Psoas muscle (tissue), 8 donors: Measurements from ENCODE around the gene TGM2. TPM values are rescaled to one million over a fixed set of nuclear protein-coding genes. Genes with fewer than 3 reads are reported as not detected.

Experiments used
- ATAC-seq, 4 donors: fragments of 200-7000 bp; cut with Tn5 transposase; one replicate each; pipeline ENCODE4 v1.9.1; 2020; ENCODE audit warnings: moderate library complexity in 3 of 4, mild to moderate bottlenecking in 2 of 4
- DNase-seq, 2 donors: peaks; one replicate each; pipeline ENCODE4 v3.0.0-alpha.2; 2020
- H3K27ac ChIP-seq: fragments of 200-600 bp; one replicate; pipeline ENCODE4 v1.8.0; 2022
- H3K27me3 ChIP-seq, 3 donors: fragments of 200-600 bp in 1 of 3; one replicate each; pipeline versions ENCODE4 v1.6.1 to v1.8.0; 2013 to 2022; ENCODE audit warnings: low read length in 2 of 3, mild to moderate bottlenecking in 2 of 3, moderate library complexity in 1 of 3; ENCODE audit not compliant: insufficient read depth in 3 of 3
- H3K36me3 ChIP-seq, 2 donors: fragments of 200-600 bp in 1 of 2; one replicate each; pipeline versions ENCODE4 v1.6.1 to v1.8.0; 2013 to 2022; ENCODE audit warnings: low read depth in 1 of 2, mild to moderate bottlenecking in 1 of 2, moderate library complexity in 1 of 2; ENCODE audit not compliant: insufficient read depth in 1 of 2
- H3K4me1 ChIP-seq: fragments of 200-600 bp; one replicate; pipeline ENCODE4 v1.8.0; 2022
- H3K4me3 ChIP-seq: fragments of 200-600 bp; one replicate; pipeline ENCODE4 v1.8.0; 2022; ENCODE audit warnings: mild to moderate bottlenecking
- H3K9me3 ChIP-seq: fragments of 200-600 bp; one replicate; pipeline ENCODE4 v1.8.0; 2022
- CTCF ChIP-seq: fragments of 200-600 bp; IDR thresholded peaks from one replicate; pipeline ENCODE4 v1.8.0; 2022; ENCODE audit warnings: antibody characterized with exemption
- WGBS, 3 donors: extraction: QIAGEN DNeasy Blood & Tissue Kit; methylation state at CpG; one replicate each; pipeline versions ENCODE4 v1.1.6 to v1.1.7; 2013; 5-methylcytosine and 5-hydroxymethylcytosine counted together
- intact Hi-C, 2 donors: fragments of 100-400 bp; cut with DNase I; formaldehyde crosslinking; loops; one replicate each; pipeline versions ENCODE4 v1.11.0 to v1.14.2; 2022
- polyA plus RNA-seq, 3 donors: library from polyadenylated mRNA; stranded (reverse); fragments of 200-250 nt; gene quantifications; one replicate each; pipeline ENCODE4 v1.2.3, GENCODE V29; 2013
- total RNA-seq, 4 donors: library from RNA; stranded (reverse); fragmentation: NEBNext Ultra II Directional in 2 of 4; extraction: Animal tissue kit (Norgen Biotek cat#: 25700) in 2 of 4; gene quantifications; one replicate each; pipeline versions ENCODE4 v1.2.1 to v1.2.4, GENCODE V29; 2021 to 2023
- donor health status: healthy with polysubstance abuse.
- donor health status: DM: no; HTN: no; CAD: no; lungs with moderate emphysema.
- donor health status: Bipolar disorder and iron deficiency.
- donor health status: healthy.
- donor health status: DM: yes; HTN: yes; CAD: no.
- donor health status: DM: no; HTN: no; CAD: no.
- donor health status: DM: no; HTN: no; CAD: no.
- donor health status: DM: yes; HTN: yes; CAD: no.

Gene TGM2
- total and polyA plus RNA-seq, 7 donors, result 23.6 to 235 (median 117) TPM

- Histone ChIP-seq H3K9me3 (no peaks in the 10 kb centered on the region), H3K4me3 (no peak overlapping the region), H3K36me3 (no peaks in the 10 kb centered on the region), H3K27ac (no peak overlapping the region), H3K27me3 (peaks cover 0 to 4% (median 0%) of the 10 kb centered on the region in 3 donors), H3K4me1 (no peaks in the 10 kb centered on the region)
- no peak for DNase-seq
- intact Hi-C loops, result no loop called here
- 39 to 51% (median 44%) methylated on average over 3 of the region's 3 CpGs for WGBS, 3 donors
- no peak for TF ChIP-seq CTCF
- ATAC-seq, result peak; percentile 36 to 89 (median 64)
These were observed 25.9 kb upstream of the TGM2 start for GRCh38 chr20:38190936-38191371.

GRCh38 chr20:38190166-38190565 is 25.1 kb upstream of the TGM2 start:
- TF ChIP-seq CTCF, result no peak
- Histone ChIP-seq H3K27me3 (no peaks in the 10 kb centered on the region), H3K27ac (no peak overlapping the region), H3K4me1 (no peaks in the 10 kb centered on the region), H3K36me3 (no peaks in the 10 kb centered on the region), H3K4me3 (no peak overlapping the region), H3K9me3 (no peaks in the 10 kb centered on the region)
- ATAC-seq, result no peak
- no peak for DNase-seq
- WGBS, 3 donors, result 90 to 96% (median 95%) methylated on average over 6 of the region's 6 CpGs
- intact Hi-C loops, result no loop called here

GRCh38 chr20:38187517-38187916 is 22.4 kb upstream of the TGM2 start:
- 42 to 75% (median 46%) methylated on average over 5 of the region's 5 CpGs for WGBS, 3 donors
- peak in 1 of 4 donors; percentile 43 for ATAC-seq
- Histone ChIP-seq H3K27me3 (no peaks in the 10 kb centered on the region), H3K9me3 (no peaks in the 10 kb centered on the region), H3K27ac (no peak overlapping the region), H3K4me1 (no peaks in the 10 kb centered on the region), H3K4me3 (no peak overlapping the region), H3K36me3 (no peaks in the 10 kb centered on the region)
- no peak for DNase-seq
- intact Hi-C loops, result no loop called here
- no peak for TF ChIP-seq CTCF

GRCh38 chr20:38186788-38187221 is 21.7 kb upstream of the TGM2 start:
- Histone ChIP-seq H3K27me3 (no peaks in the 10 kb centered on the region), H3K4me1 (no peaks in the 10 kb centered on the region), H3K9me3 (no peaks in the 10 kb centered on the region), H3K36me3 (no peaks in the 10 kb centered on the region), H3K27ac (no peak overlapping the region), H3K4me3 (no peak overlapping the region)
- no peak for DNase-seq
- no peak for ATAC-seq
- intact Hi-C loops, result no loop called here
- TF ChIP-seq CTCF, result no peak
- 66 to 75% (median 71%) methylated on average over 5 of the region's 5 CpGs for WGBS, 3 donors

GRCh38 chr20:38184101-38184500 is 19.0 kb upstream of the TGM2 start:
- Histone ChIP-seq H3K4me1 (no peaks in the 10 kb centered on the region), H3K4me3 (no peak overlapping the region), H3K36me3 (no peaks in the 10 kb centered on the region), H3K27me3 (no peaks in the 10 kb centered on the region), H3K9me3 (no peaks in the 10 kb centered on the region), H3K27ac (no peak overlapping the region)
- intact Hi-C loops, result no loop called here
- DNase-seq (no peak), ATAC-seq (no peak)
- TF ChIP-seq CTCF, result no peak
- 59 to 63% (median 61%) methylated on average over 8 of the region's 8 CpGs for WGBS, 3 donors
